WTC11 (cell line): ENCODE data around the gene LHPP. TPM values are rescaled to one million over a fixed set of nuclear protein-coding genes. Genes with fewer than 3 reads are reported as not detected.

ENCODE experiments used
- ATAC-seq: fragments of 200-7000 bp; cut with Tn5 transposase; 2 replicates; pipeline ENCODE4 v1.10.0; 2021; ENCODE audit warnings: mild to moderate bottlenecking, moderate library complexity
- CTCF ChIA-PET: fragments of 300-600 bp; sonication (Branson Sonifier 250); formaldehyde crosslinking; loops from one replicate; lab custom pipeline; 2021; ENCODE audit warnings: antibody characterized with exemption; lab: Charles Lee
- POLR2A ChIA-PET: fragments of 350-600 bp; sonication (Branson Sonifier 250); formaldehyde crosslinking; loops from one replicate; lab custom pipeline; 2021; ENCODE audit warnings: antibody characterized with exemption; lab: Charles Lee
- DNase-seq: peaks from one replicate; pipeline ENCODE4 v3.0.0; 2021; ENCODE audit warnings: low spot score
- H3K27ac Mint-ChIP-seq: 2 replicates; pipeline ENCODE4 v1.8.0; 2021; ENCODE audit warnings: mixed read lengths
- H3K27me3 Mint-ChIP-seq: 2 replicates; pipeline ENCODE4 v1.8.0; 2021; ENCODE audit warnings: low read depth, mild to moderate bottlenecking, moderate library complexity, mixed read lengths
- H3K36me3 Mint-ChIP-seq: 2 replicates; pipeline ENCODE4 v1.8.0; 2021; ENCODE audit warnings: mixed read lengths
- H3K4me1 Mint-ChIP-seq: 2 replicates; pipeline ENCODE4 v1.8.0; 2022; ENCODE audit warnings: mixed read lengths
- H3K4me3 Mint-ChIP-seq: 2 replicates; pipeline ENCODE4 v1.8.0; 2021; ENCODE audit warnings: mild to moderate bottlenecking, moderate library complexity, mixed read lengths
- H3K9me3 Mint-ChIP-seq: 2 replicates; pipeline ENCODE4 v1.8.0; 2021; ENCODE audit warnings: mixed read lengths
- CTCF ChIP-seq: fragments of 200-600 bp; IDR thresholded peaks from 2 replicates; pipeline ENCODE4 v1.8.0; 2022; ENCODE audit warnings: antibody characterized with exemption
- GABPB1 ChIP-seq: sonication (generic); formaldehyde crosslinking; IDR thresholded peaks from 2 replicates; pipeline ENCODE4 v1.8.1; 2023; ENCODE audit warnings: mild to moderate bottlenecking, missing genetic modification reagents
- MLX ChIP-seq: sonication (generic); formaldehyde crosslinking; IDR thresholded peaks from 2 replicates; pipeline ENCODE4 v1.8.1; 2023; ENCODE audit warnings: mild to moderate bottlenecking, missing genetic modification reagents, moderate library complexity
- MYBL2 ChIP-seq: sonication (generic); formaldehyde crosslinking; IDR thresholded peaks from 2 replicates; pipeline ENCODE4 v1.8.1; 2023; ENCODE audit warnings: mild to moderate bottlenecking, moderate library complexity, missing genetic modification reagents
- NFE2L1 ChIP-seq: sonication (generic); formaldehyde crosslinking; IDR thresholded peaks from 2 replicates; pipeline ENCODE4 v1.8.1; 2023; ENCODE audit warnings: missing genetic modification reagents
- ZNF138 ChIP-seq: sonication (generic); formaldehyde crosslinking; conservative IDR thresholded peaks from 2 replicates; pipeline ENCODE4 v1.8.1; 2022; ENCODE audit warnings: mild to moderate bottlenecking, moderate library complexity, missing genetic modification reagents
- ZNF425 ChIP-seq: fragments of 250-450 bp; sonication (Bioruptor Pico); conservative IDR thresholded peaks from 2 replicates; pipeline ENCODE4 v1.9.0; 2021; ENCODE audit warnings: mild to moderate bottlenecking
- total RNA-seq: library from RNA; stranded (reverse); gene quantifications from 3 replicates; pipeline ENCODE4 v1.2.3, GENCODE V29; 2021
- TF ChIP-seq, protein P1 (sequence below): sonication (generic); formaldehyde crosslinking; IDR thresholded peaks from 2 replicates; pipeline ENCODE4 v1.8.0; 2023; ENCODE audit warnings: missing genetic modification reagents
- TF ChIP-seq, protein P2 (sequence below): fragments of 250-450 bp; sonication (Bioruptor Pico); IDR thresholded peaks from 2 replicates; pipeline ENCODE4 v2.1.2; 2022; ENCODE audit warnings: mild to moderate bottlenecking, moderate library complexity
- TF ChIP-seq, protein P3 (sequence below): sonication (generic); formaldehyde crosslinking; IDR thresholded peaks from 2 replicates; pipeline ENCODE4 v1.8.0; 2023; ENCODE audit warnings: missing genetic modification reagents, mild to moderate bottlenecking, borderline replicate concordance

Gene LHPP
- total RNA-seq, 1 experiment from 2014 or later = 33.2 TPM

DNA sequence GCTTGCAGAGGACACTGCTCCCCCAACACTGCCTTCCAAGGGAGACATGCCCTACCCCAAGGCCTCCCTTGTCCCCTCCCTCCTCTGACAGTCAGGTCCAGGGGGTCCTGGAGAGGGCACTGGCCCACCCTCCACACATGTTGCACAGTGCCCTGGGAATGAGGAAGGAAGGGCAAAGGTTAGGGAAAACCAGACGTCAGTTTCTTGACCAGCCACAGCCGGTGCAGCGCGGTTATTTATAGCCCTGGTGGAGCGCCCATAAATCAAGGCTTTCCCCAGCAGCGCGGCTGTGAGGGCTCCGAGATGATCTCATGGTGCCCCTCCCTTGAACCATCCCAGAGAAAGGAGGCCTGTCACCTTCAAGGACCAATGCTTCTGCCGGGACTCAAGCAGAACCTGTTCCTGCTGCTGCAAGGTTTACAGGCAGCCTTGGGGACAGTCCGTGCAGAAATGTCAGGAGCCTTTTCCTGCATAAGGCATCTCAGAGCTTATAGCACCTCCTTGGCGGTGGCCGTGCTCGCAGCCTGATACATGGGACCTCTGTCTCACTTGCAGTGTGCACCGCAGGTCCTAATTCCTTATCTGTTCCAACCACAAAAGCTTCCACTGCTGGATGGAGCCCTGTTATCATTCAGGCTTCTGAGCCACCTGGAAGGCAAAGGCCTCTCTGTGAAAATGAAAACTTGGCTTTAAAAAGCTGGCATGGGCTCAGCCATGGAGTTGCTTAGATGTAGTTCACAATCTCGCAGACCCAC is 127.3 kb downstream of the LHPP start (continued):
- TF ChIP-seq, protein P1, sequence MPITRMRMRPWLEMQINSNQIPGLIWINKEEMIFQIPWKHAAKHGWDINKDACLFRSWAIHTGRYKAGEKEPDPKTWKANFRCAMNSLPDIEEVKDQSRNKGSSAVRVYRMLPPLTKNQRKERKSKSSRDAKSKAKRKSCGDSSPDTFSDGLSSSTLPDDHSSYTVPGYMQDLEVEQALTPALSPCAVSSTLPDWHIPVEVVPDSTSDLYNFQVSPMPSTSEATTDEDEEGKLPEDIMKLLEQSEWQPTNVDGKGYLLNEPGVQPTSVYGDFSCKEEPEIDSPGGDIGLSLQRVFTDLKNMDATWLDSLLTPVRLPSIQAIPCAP = no peak
- no peak for TF ChIP-seq MLX (CRISPR knock-in tag)

GRCh38 chr10:124589491-124590041 is 127.9 kb downstream of the LHPP start:
- ChIA-PET CTCF (interaction anchor here (0.7 to 1.9 kb wide), 6 partner anchors 14 to 59 kb away, joined by 3 to 6 read pairs (median 5); no protein-coding TSS in a partner anchor), POLR2A (no interaction called here)
- no peak overlapping the region for H3K27ac Mint-ChIP-seq
- DNase-seq (no peak), ATAC-seq (no peak)
- H3K27me3 Mint-ChIP-seq = no peaks in the 10 kb centered on the region; the same call in 1 of the 2 replicates
- H3K4me3 Mint-ChIP-seq = no peak overlapping the region
- TF ChIP-seq ZNF138 (CRISPR knock-in tag) (no peak), NFE2L1 (no peak), GABPB1 (CRISPR knock-in tag) (peak; percentile 56; the same call in 1 of the 2 replicates), ZNF425 (CRISPR knock-in tag) (no peak)
- TF ChIP-seq, protein P2, sequence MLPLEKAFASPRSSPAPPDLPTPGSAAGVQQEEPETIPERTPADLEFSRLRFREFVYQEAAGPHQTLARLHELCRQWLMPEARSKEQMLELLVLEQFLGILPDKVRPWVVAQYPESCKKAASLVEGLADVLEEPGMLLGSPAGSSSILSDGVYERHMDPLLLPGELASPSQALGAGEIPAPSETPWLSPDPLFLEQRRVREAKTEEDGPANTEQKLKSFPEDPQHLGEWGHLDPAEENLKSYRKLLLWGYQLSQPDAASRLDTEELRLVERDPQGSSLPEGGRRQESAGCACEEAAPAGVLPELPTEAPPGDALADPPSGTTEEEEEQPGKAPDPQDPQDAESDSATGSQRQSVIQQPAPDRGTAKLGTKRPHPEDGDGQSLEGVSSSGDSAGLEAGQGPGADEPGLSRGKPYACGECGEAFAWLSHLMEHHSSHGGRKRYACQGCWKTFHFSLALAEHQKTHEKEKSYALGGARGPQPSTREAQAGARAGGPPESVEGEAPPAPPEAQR (CRISPR knock-in tag) = no peak
- TF ChIP-seq, protein P3, sequence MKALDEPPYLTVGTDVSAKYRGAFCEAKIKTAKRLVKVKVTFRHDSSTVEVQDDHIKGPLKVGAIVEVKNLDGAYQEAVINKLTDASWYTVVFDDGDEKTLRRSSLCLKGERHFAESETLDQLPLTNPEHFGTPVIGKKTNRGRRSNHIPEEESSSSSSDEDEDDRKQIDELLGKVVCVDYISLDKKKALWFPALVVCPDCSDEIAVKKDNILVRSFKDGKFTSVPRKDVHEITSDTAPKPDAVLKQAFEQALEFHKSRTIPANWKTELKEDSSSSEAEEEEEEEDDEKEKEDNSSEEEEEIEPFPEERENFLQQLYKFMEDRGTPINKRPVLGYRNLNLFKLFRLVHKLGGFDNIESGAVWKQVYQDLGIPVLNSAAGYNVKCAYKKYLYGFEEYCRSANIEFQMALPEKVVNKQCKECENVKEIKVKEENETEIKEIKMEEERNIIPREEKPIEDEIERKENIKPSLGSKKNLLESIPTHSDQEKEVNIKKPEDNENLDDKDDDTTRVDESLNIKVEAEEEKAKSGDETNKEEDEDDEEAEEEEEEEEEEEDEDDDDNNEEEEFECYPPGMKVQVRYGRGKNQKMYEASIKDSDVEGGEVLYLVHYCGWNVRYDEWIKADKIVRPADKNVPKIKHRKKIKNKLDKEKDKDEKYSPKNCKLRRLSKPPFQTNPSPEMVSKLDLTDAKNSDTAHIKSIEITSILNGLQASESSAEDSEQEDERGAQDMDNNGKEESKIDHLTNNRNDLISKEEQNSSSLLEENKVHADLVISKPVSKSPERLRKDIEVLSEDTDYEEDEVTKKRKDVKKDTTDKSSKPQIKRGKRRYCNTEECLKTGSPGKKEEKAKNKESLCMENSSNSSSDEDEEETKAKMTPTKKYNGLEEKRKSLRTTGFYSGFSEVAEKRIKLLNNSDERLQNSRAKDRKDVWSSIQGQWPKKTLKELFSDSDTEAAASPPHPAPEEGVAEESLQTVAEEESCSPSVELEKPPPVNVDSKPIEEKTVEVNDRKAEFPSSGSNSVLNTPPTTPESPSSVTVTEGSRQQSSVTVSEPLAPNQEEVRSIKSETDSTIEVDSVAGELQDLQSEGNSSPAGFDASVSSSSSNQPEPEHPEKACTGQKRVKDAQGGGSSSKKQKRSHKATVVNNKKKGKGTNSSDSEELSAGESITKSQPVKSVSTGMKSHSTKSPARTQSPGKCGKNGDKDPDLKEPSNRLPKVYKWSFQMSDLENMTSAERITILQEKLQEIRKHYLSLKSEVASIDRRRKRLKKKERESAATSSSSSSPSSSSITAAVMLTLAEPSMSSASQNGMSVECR (CRISPR knock-in tag) = no peak
- no peaks in the 10 kb centered on the region for H3K36me3 Mint-ChIP-seq
- peaks cover 9% of the 10 kb centered on the region for H3K9me3 Mint-ChIP-seq
- H3K4me1 Mint-ChIP-seq = peaks cover 4% of the 10 kb centered on the region

- CTCF ChIA-PET = interaction anchor here (0.7 to 1.9 kb wide), 4 partner anchors 15 to 60 kb away, joined by 4 to 6 read pairs (median 6); no protein-coding TSS in a partner anchor
- Mint-ChIP-seq H3K4me3 (no peak overlapping the region), H3K9me3 (peaks cover 9% of the 10 kb centered on the region)
Observed at GRCh38 chr10:124590216-124591122, 128.8 kb downstream of the LHPP start.

More at GRCh38 chr10:124590216-124591122, 128.8 kb downstream of the LHPP start:
- Mint-ChIP-seq H3K36me3 (no peaks in the 10 kb centered on the region), H3K27me3 (no peaks in the 10 kb centered on the region; the same call in 1 of the 2 replicates)
- no peak for ATAC-seq
- TF ChIP-seq CTCF (no peak), MLX (CRISPR knock-in tag) (no peak), NFE2L1 (no peak), MYBL2 (CRISPR knock-in tag) (no peak)
- TF ChIP-seq, all 79 proteins: peak for 0
- DNase-seq = no peak
- Mint-ChIP-seq H3K27ac (peak overlapping the region; percentile 63; the same call in 1 of the 2 replicates), H3K4me1 (peaks cover 4% of the 10 kb centered on the region)
- POLR2A ChIA-PET = no interaction called here
